ENCODE data around the gene FRMD8.
A peak's percentile ranks its signal among the peaks of the same experiment; 100 is the strongest.

The FRMD8 gene

DNA sequence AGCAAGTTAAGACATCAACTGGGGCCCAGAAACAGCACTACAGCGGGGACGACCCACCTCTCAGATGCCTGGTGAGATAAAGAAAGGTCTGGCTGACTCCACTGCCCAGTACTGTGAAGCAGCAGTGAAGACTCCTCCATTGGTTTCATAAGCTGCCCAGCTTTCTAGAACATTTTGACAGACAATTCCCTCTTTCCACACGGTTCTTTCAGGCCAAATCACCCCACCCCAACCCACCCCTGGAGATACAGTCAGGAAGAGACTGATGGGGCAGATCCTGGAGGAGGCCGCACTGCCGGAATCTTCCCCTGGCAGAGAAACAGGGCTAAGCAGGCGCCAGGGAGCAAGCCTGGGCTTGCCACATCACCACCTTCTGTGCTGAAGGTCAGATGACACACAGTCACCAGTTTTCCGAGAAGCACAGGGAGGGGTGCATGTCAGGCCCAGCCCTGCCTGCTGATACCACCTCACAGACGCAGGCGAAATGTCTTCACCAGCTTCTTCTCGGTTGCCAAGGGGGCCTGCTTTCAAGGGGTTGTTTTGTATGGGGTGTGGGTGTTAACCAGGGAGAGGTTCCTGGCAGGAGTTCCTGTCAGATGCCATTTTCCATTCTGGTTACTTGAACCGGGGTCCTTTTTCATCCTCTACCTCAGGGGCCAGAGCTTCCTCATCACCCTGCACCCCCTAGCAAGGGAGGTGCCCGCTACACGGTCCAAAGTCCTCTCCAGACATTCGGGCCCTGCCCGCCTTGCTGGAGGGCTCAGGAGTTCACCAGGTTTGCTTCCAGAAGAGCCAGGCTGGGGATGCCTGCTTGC, 34.7 kb downstream of the FRMD8 start:
- Histone ChIP-seq H3K27ac (peak overlapping the region; percentile 99), H3K4me3 (peak overlapping the region; percentile 66), H3K9ac (ENCODE audit: insufficient read length) (peak overlapping the region; percentile 81), H3K9me3 (ENCODE audit: low read depth, low read length) (no peaks in the 10 kb centered on the region), H3K36me3 (ENCODE audit: insufficient read depth, low read length) (no peaks in the 10 kb centered on the region)
- TF ChIP-seq FOXP2 (optimal IDR thresholded peaks at IDR 0.05; ENCODE audit: control extremely low read depth, extremely low read length, insufficient read depth), result peak; percentile 41
- TF ChIP-seq EZH2 (IDR thresholded peaks at IDR 0.05), result no peak
- no peak for TF ChIP-seq POLR2AphosphoS5 (IDR thresholded peaks at IDR 0.05; ENCODE audit: borderline replicate concordance, low read depth, low read length)
- no peak for DNase-seq (ENCODE audit: low read depth, low spot score)

DNA sequence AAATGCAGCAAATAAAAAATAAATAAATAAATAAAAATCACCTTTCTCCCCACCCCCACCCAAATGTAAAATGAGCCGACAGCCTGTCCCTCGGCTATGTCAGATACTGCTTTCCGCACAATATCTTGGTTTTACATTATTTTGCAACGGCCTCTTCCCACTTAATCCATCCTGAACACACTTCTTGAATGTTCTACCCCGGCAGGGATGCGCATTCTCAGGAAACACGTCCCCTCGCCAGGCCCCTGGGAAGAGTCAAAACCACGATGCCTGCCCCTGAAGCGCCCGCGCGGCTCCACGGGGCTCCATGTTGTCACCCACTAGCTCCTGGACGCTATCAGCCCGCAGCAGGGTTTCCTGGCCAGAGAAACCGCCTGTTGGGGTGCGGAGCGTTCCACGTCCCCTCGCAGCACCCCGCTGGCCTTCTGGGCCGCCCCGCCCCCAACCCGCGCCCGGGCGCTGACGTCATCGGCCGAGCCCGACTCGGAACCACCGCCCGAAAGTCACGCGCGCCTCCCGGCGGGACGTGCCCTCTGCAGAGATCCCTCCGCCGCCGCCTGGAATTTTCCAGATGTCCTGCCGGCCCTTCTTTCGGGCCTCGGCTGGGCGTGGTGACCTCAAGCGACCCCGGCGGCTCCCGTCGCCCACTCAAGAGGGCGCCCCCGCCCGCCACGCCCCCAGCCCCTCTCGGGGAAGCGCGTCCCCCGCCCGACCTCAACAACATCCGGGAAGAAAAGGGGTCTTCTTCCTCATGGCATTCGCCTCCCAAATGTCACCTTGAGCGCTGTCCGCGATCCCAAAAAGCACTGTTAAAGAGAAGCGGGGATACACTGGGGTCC, 35.6 kb downstream of the FRMD8 start:
- H3K36me3 ChIP-seq (ENCODE audit: insufficient read depth, low read length), result no peaks in the 10 kb centered on the region
- no peaks in the 10 kb centered on the region for H3K9me3 ChIP-seq (ENCODE audit: low read depth, low read length)
- TF ChIP-seq EZH2 (IDR thresholded peaks at IDR 0.05), result no peak
- TF ChIP-seq FOXP2 (optimal IDR thresholded peaks at IDR 0.05; ENCODE audit: control extremely low read depth, extremely low read length, insufficient read depth), result peak; percentile 62
- H3K27ac ChIP-seq, result peak overlapping the region; percentile 99
- H3K4me3 ChIP-seq, result peak overlapping the region; percentile 66
- no peak for DNase-seq (ENCODE audit: low read depth, low spot score)
- peak overlapping the region; percentile 81 for H3K9ac ChIP-seq (ENCODE audit: insufficient read length)

DNA sequence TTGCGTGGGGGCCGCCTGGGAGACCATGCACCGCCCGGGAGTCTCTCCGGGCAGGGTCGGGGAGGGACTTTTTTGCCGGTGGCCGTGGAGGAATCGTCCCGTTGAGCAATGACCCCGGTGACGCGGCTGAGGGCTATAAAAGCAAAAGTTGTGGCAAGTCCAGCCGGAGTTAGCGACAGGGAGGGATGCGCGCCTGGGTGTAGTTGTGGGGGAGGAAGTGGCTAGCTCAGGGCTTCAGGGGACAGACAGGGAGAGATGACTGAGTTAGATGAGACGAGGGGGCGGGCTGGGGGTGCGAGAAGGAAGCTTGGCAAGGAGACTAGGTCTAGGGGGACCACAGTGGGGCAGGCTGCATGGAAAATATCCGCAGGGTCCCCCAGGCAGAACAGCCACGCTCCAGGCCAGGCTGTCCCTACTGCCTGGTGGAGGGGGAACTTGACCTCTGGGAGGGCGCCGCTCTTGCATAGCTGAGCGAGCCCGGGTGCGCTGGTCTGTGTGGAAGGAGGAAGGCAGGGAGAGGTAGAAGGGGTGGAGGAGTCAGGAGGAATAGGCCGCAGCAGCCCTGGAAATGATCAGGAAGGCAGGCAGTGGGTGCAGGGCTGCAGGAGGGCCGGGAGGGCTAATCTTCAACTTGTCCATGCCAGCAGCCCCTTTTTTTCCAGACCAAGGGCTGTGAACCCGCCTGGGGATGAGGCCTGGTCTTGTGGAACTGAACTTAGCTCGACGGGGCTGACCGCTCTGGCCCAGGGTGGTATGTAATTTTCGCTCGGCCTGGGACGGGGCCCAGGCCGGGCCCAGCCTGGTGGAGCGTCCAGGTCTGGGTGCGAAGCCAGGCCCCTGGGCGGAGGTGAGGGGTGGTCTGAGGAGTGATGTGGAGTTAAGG, 36.4 kb downstream of the FRMD8 start, which contains the start of gene NEAT1:
Gene NEAT1 (plus strand): TSS at position 166 of the 883 bp plus-strand sequence.
- Histone ChIP-seq H3K9me3 (ENCODE audit: low read depth, low read length) (no peaks in the 10 kb centered on the region), H3K4me3 (peak within 1 kb of the TSS; percentile 66), H3K27ac (peak within 1 kb of the TSS; percentile 99), H3K36me3 (ENCODE audit: insufficient read depth, low read length) (no peaks in the 10 kb centered on the region), H3K9ac (ENCODE audit: insufficient read length) (peak within 1 kb of the TSS; percentile 81)
- TF ChIP-seq FOXP2 (optimal IDR thresholded peaks at IDR 0.05; ENCODE audit: control extremely low read depth, extremely low read length, insufficient read depth) (no peak), POLR2AphosphoS5 (IDR thresholded peaks at IDR 0.05; ENCODE audit: borderline replicate concordance, low read depth, low read length) (no peak; the same call in 1 of the 2 replicates), EZH2 (IDR thresholded peaks at IDR 0.05) (no peak)
- no peak for DNase-seq (ENCODE audit: low read depth, low spot score)

DNA sequence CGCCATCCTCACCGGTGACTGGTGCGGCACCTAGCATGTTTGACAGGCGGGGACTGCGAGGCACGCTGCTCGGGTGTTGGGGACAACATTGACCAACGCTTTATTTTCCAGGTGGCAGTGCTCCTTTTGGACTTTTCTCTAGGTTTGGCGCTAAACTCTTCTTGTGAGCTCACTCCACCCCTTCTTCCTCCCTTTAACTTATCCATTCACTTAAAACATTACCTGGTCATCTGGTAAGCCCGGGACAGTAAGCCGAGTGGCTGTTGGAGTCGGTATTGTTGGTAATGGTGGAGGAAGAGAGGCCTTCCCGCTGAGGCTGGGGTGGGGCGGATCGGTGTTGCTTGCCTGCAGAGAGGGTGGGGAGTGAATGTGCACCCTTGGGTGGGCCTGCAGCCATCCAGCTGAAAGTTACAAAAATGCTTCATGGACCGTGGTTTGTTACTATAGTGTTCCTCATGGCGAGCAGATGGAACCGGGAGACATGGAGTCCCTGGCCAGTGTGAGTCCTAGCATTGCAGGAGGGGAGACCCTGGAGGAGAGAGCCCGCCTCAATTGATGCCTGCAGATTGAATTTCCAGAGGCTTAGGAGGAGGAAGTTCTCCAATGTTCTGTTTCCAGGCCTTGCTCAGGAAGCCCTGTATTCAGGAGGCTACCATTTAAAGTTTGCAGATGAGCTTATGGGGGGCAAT, 37.2 kb downstream of the FRMD8 start:
- DNase-seq (ENCODE audit: low read depth, low spot score), result no peak
- no peak for TF ChIP-seq POLR2AphosphoS5 (IDR thresholded peaks at IDR 0.05; ENCODE audit: borderline replicate concordance, low read depth, low read length)
- TF ChIP-seq FOXP2 (optimal IDR thresholded peaks at IDR 0.05; ENCODE audit: control extremely low read depth, extremely low read length, insufficient read depth), result no peak
- TF ChIP-seq EZH2 (IDR thresholded peaks at IDR 0.05), result no peak
- Histone ChIP-seq H3K27ac (peak overlapping the region; percentile 99), H3K9me3 (ENCODE audit: low read depth, low read length) (no peaks in the 10 kb centered on the region), H3K4me3 (no peak overlapping the region), H3K9ac (ENCODE audit: insufficient read length) (no peak overlapping the region), H3K36me3 (ENCODE audit: insufficient read depth, low read length) (no peaks in the 10 kb centered on the region)

DNA sequence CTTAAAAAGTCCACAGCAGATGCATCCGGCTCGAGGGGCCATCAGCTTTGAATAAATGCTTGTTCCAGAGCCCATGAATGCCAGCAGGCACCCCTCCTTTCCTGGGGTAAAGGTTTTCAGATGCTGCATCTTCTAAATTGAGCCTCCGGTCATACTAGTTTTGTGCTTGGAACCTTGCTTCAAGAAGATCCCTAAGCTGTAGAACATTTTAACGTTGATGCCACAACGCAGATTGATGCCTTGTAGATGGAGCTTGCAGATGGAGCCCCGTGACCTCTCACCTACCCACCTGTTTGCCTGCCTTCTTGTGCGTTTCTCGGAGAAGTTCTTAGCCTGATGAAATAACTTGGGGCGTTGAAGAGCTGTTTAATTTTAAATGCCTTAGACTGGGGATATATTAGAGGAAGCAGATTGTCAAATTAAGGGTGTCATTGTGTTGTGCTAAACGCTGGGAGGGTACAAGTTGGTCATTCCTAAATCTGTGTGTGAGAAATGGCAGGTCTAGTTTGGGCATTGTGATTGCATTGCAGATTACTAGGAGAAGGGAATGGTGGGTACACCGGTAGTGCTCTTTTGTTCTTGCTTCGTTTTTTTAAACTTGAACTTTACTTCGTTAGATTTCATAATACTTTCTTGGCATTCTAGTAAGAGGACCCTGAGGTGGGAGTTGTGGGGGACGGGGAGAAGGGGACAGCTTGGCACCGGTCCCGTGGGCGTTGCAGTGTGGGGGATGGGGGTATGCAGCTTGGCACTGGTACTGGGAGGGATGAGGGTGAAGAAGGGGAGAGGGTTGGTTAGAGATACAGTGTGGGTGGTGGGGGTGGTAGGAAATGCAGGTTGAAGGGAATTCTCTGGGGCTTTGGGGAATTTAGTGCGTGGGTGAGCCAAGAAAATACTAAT, 38.0 kb downstream of the FRMD8 start:
- Histone ChIP-seq H3K27ac (peak overlapping the region; percentile 99), H3K9ac (ENCODE audit: insufficient read length) (peak overlapping the region; percentile 49), H3K4me3 (peak overlapping the region; percentile 31), H3K36me3 (ENCODE audit: insufficient read depth, low read length) (no peaks in the 10 kb centered on the region), H3K9me3 (ENCODE audit: low read depth, low read length) (no peaks in the 10 kb centered on the region)
- TF ChIP-seq POLR2AphosphoS5 (IDR thresholded peaks at IDR 0.05; ENCODE audit: borderline replicate concordance, low read depth, low read length) (no peak), FOXP2 (optimal IDR thresholded peaks at IDR 0.05; ENCODE audit: control extremely low read depth, extremely low read length, insufficient read depth) (no peak), EZH2 (IDR thresholded peaks at IDR 0.05) (no peak)
- no peak for DNase-seq (ENCODE audit: low read depth, low spot score)

DNA sequence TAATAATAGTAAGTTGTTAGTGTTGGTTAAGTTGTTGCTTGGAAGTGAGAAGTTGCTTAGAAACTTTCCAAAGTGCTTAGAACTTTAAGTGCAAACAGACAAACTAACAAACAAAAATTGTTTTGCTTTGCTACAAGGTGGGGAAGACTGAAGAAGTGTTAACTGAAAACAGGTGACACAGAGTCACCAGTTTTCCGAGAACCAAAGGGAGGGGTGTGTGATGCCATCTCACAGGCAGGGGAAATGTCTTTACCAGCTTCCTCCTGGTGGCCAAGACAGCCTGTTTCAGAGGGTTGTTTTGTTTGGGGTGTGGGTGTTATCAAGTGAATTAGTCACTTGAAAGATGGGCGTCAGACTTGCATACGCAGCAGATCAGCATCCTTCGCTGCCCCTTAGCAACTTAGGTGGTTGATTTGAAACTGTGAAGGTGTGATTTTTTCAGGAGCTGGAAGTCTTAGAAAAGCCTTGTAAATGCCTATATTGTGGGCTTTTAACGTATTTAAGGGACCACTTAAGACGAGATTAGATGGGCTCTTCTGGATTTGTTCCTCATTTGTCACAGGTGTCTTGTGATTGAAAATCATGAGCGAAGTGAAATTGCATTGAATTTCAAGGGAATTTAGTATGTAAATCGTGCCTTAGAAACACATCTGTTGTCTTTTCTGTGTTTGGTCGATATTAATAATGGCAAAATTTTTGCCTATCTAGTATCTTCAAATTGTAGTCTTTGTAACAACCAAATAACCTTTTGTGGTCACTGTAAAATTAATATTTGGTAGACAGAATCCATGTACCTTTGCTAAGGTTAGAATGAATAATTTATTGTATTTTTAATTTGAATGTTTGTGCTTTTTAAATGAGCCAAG, 38.9 kb downstream of the FRMD8 start:
- Histone ChIP-seq H3K9ac (ENCODE audit: insufficient read length) (peak overlapping the region; percentile 49), H3K36me3 (ENCODE audit: insufficient read depth, low read length) (no peaks in the 10 kb centered on the region), H3K9me3 (ENCODE audit: low read depth, low read length) (no peaks in the 10 kb centered on the region), H3K27ac (peak overlapping the region; percentile 99), H3K4me3 (peak overlapping the region; percentile 31)
- TF ChIP-seq FOXP2 (optimal IDR thresholded peaks at IDR 0.05; ENCODE audit: control extremely low read depth, extremely low read length, insufficient read depth) (no peak), EZH2 (IDR thresholded peaks at IDR 0.05) (no peak)
- no peak for DNase-seq (ENCODE audit: low read depth, low spot score)

Measured in SK-N-MC (cell line).